Measurements from ENCODE around the gene CCDC116. TPM values are rescaled to one million over a fixed set of nuclear protein-coding genes. Genes with fewer than 3 reads are reported as not detected.
"Not testable (repeated sequence)": the region's sequence is repeated elsewhere in the genome, so short reads cannot be mapped to it uniquely, and the experiment has no call there.

Gene CCDC116
- polyA plus RNA-seq, 1 donor, result 0.58 TPM

- no peak for DNase-seq
Observed at GRCh38 chr22:21631025-21631424, 1.5 kb upstream of the CCDC116 start.

- no peak for DNase-seq
Observed at GRCh38 chr22:21632931-21633330, 371 bp downstream of the CCDC116 start.

GRCh38 chr22:21633481-21633880 lies 921 bp downstream of the CCDC116 start:
- DNase-seq, result no peak

- no peak for DNase-seq
Observed at GRCh38 chr22:21634081-21634480, 1.5 kb downstream of the CCDC116 start.

- no peak for DNase-seq
Observed at GRCh38 chr22:21634844-21635243, 2.3 kb downstream of the CCDC116 start.

GRCh38 chr22:21635771-21636510 lies 3.4 kb downstream of the CCDC116 start:
- DNase-seq, result no peak

GRCh38 chr22:21636629-21637218 lies 4.2 kb downstream of the CCDC116 start:
- no peak for DNase-seq

GRCh38 chr22:21637450-21637849 lies 4.9 kb downstream of the CCDC116 start:
- DNase-seq, result not testable (repeated sequence)

- DNase-seq, result no peak
Observed at GRCh38 chr22:21639359-21639758, 6.8 kb downstream of the CCDC116 start.

- no peak for DNase-seq
Observed at GRCh38 chr22:21640810-21641209, 8.2 kb downstream of the CCDC116 start.

GRCh38 chr22:21641417-21641788 lies 8.8 kb downstream of the CCDC116 start:
- DNase-seq, result no peak

- DNase-seq, result peak; percentile 97
Observed at GRCh38 chr22:21641789-21642583, 9.4 kb downstream of the CCDC116 start, which contains the start of gene SDF2L1. Gene SDF2L1, plus strand, starts transcription at chr22:21642302. Its CDS starts 35 bp downstream, at chr22:21642337.

- DNase-seq, result no peak
Observed at GRCh38 chr22:21642584-21643448, 10.3 kb downstream of the CCDC116 start.

GRCh38 chr22:21643533-21644357 lies 11.2 kb downstream of the CCDC116 start:
- DNase-seq, result no peak

- not testable (repeated sequence) for DNase-seq
Observed at GRCh38 chr22:21645513-21645912, 13.0 kb downstream of the CCDC116 start.

GRCh38 chr22:21646608-21647590 lies 14.3 kb downstream of the CCDC116 start:
- DNase-seq, result peak; percentile 88

- no peak for DNase-seq
Observed at GRCh38 chr22:21650280-21650679, 17.7 kb downstream of the CCDC116 start.

- no peak for DNase-seq
Observed at GRCh38 chr22:21650823-21651520, 18.4 kb downstream of the CCDC116 start.

- no peak for DNase-seq
Observed at GRCh38 chr22:21651521-21652009, 19.0 kb downstream of the CCDC116 start.
